PFSK-1 (cell line): ENCODE data around the gene LRMDA.

ENCODE experiments used
- POLR2AphosphoS5 ChIP-seq: IDR thresholded peaks from 2 replicates; pipeline ENCODE4 v1.6.1; 2012; ENCODE audit warnings: low read depth, mild to moderate bottlenecking, control low read depth, low read length, moderate library complexity
- TAF1 ChIP-seq: IDR thresholded peaks from 2 replicates; pipeline ENCODE4 v1.6.1; 2012; ENCODE audit warnings: low read length, control low read depth, borderline replicate concordance; ENCODE audit not compliant: insufficient read depth
- TF ChIP-seq, protein P1 (sequence below), 2 experiments: IDR thresholded peaks; 2 replicates each; pipeline versions ENCODE4 v1.6.1 to v1.8.0; 2011 to 2012; ENCODE audit warnings: low read depth in 2 of 2, low read length in 2 of 2, control low read depth in 1 of 2, inconsistent platforms in 1 of 2, mild to moderate bottlenecking in 1 of 2, moderate library complexity in 1 of 2; ENCODE audit not compliant: insufficient read depth in 1 of 2

DNA sequence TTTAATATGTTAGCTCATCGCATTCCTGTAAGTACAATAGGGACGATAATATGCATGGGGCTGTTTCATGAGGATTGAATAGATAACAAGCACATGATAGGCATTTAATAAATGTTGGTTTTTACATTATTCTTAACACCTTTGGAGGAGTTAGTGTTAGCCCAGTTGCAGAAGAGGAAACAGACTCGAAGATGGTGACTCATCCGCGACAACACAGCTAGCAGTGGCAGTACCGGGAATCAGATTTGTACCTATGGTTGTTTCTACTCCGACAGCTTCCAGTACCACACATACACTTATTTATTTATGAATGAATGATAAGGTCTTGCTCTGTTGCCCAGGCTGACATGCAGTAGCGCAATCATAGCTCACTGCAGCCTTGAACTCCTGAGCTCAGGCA lies 2.9 kb downstream of the LRMDA start:
- no peak for TF ChIP-seq POLR2AphosphoS5
- TF ChIP-seq, protein P1, sequence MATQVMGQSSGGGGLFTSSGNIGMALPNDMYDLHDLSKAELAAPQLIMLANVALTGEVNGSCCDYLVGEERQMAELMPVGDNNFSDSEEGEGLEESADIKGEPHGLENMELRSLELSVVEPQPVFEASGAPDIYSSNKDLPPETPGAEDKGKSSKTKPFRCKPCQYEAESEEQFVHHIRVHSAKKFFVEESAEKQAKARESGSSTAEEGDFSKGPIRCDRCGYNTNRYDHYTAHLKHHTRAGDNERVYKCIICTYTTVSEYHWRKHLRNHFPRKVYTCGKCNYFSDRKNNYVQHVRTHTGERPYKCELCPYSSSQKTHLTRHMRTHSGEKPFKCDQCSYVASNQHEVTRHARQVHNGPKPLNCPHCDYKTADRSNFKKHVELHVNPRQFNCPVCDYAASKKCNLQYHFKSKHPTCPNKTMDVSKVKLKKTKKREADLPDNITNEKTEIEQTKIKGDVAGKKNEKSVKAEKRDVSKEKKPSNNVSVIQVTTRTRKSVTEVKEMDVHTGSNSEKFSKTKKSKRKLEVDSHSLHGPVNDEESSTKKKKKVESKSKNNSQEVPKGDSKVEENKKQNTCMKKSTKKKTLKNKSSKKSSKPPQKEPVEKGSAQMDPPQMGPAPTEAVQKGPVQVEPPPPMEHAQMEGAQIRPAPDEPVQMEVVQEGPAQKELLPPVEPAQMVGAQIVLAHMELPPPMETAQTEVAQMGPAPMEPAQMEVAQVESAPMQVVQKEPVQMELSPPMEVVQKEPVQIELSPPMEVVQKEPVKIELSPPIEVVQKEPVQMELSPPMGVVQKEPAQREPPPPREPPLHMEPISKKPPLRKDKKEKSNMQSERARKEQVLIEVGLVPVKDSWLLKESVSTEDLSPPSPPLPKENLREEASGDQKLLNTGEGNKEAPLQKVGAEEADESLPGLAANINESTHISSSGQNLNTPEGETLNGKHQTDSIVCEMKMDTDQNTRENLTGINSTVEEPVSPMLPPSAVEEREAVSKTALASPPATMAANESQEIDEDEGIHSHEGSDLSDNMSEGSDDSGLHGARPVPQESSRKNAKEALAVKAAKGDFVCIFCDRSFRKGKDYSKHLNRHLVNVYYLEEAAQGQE (IDR thresholded peaks at IDR 0.05; ENCODE audit: insufficient read depth in 1 of 2, low read depth in 2 of 2, low read length in 2 of 2), result no peak
- TF ChIP-seq TAF1, result no peak
